Large intestine (tissue), 3 donors: ENCODE data around the gene DEGS2. TPM values are rescaled to one million over a fixed set of nuclear protein-coding genes. Genes with fewer than 3 reads are reported as not detected.

ENCODE experiments used
- DNase-seq, 2 donors: peaks; one replicate each; pipeline versions ENCODE4 v3.0.0 to v3.0.0-alpha.2; 2013
- H3K27ac ChIP-seq: one replicate; pipeline ENCODE4 v1.5.1; 2013; ENCODE audit warnings: low read length
- H3K27me3 ChIP-seq: 2 replicates; pipeline ENCODE4 v1.6.1; 2013; ENCODE audit warnings: low read length; ENCODE audit not compliant: control insufficient read depth, insufficient read depth
- H3K36me3 ChIP-seq: 2 replicates; pipeline ENCODE4 v1.6.1; 2013; ENCODE audit warnings: low read length; ENCODE audit not compliant: control insufficient read depth, insufficient read depth
- H3K4me1 ChIP-seq: one replicate; pipeline ENCODE4 v1.6.1; 2013; ENCODE audit warnings: low read length; ENCODE audit not compliant: control insufficient read depth, insufficient read depth
- H3K4me3 ChIP-seq: one replicate; pipeline ENCODE4 v1.5.1; 2013; ENCODE audit warnings: low read length
- H3K9me3 ChIP-seq: one replicate; pipeline ENCODE4 v1.6.1; 2013; ENCODE audit warnings: mild to moderate bottlenecking, low read depth, low read length, moderate library complexity; ENCODE audit not compliant: control insufficient read depth
- WGBS: methylation state at CpG from one replicate; pipeline ENCODE4 v1.1.5; 2013; ENCODE audit warnings: low lambda C conversion rate; ENCODE audit not compliant: insufficient coverage; 5-methylcytosine and 5-hydroxymethylcytosine counted together
- polyA plus RNA-seq: library from polyadenylated mRNA; unstranded; fragments of 120-200 nt; gene quantifications from one replicate; pipeline ENCODE4 v1.2.1, GENCODE V29; 2013

DEGS2 gene
- polyA plus RNA-seq, 1 donor, result 21.6 TPM

DNA sequence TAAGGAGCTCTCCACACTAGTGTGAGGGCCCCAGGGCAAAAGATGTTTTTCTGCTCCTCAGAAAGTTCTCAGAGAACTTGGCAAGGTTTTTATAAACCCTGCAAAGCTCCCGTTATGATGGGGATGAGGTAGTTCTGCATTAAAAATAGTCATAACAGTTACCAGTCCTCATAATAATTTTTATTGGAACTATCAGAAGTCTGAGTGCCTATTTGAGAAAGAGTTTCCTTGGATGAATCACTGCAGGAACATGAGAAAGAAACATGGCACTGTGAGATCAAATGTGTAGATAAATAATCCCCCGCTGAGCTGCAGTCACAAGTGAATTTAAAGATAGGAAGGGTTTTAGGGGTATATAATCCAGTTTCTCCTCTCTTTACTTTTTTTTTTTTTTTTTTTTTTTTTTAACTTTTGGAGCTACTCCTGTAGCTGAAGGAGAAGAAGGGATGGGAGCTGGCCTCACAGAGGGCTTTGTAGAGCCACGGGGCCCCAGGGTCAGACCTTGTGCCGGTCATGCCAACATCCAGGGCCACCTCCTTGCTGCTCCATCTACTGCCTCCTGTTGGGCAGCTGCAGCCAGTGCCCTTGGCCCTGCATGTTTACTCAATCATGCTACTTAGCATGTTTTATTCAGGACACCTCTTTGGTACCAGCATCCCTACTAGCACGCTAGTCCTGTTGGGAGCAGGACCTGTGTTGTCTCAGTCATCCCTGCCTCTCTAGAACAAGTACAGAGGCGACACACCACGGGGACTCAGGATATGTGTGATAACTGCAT lies 54.7 kb downstream of the DEGS2 start:
- 67% methylated on average over 1 of the region's 7 CpGs for WGBS
- no peaks in the 10 kb centered on the region for H3K27me3 ChIP-seq
- peaks cover 28% of the 10 kb centered on the region for H3K36me3 ChIP-seq
- H3K27ac ChIP-seq, result no peak overlapping the region
- no peak for DNase-seq
- peaks cover 4% of the 10 kb centered on the region for H3K4me1 ChIP-seq
- H3K4me3 ChIP-seq, result no peak overlapping the region
- H3K9me3 ChIP-seq, result no peaks in the 10 kb centered on the region

DNA sequence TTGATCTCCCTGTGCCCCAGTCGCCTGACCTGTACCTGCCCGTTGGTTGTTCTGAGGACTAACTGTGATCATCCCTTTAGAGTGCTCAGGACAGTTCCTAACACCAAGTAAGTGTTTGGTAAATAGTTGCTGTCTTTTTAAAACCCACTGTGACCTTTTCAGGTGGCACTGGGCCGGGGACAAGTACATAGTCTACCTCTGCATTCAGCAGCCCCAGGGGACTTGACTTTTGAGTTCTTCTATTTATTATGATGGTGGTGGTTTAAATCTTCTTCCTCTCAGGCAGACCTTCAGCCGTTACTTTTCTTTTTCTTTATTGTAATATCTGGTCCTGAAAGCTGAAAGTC lies 55.5 kb downstream of the DEGS2 start:
- WGBS, result 100% methylated on average over 1 of the region's 4 CpGs
- Histone ChIP-seq H3K36me3 (peaks cover 22% of the 10 kb centered on the region), H3K4me3 (no peak overlapping the region), H3K27me3 (no peaks in the 10 kb centered on the region), H3K27ac (no peak overlapping the region), H3K4me1 (peaks cover 4% of the 10 kb centered on the region), H3K9me3 (no peaks in the 10 kb centered on the region)
- DNase-seq, result no peak

DNA sequence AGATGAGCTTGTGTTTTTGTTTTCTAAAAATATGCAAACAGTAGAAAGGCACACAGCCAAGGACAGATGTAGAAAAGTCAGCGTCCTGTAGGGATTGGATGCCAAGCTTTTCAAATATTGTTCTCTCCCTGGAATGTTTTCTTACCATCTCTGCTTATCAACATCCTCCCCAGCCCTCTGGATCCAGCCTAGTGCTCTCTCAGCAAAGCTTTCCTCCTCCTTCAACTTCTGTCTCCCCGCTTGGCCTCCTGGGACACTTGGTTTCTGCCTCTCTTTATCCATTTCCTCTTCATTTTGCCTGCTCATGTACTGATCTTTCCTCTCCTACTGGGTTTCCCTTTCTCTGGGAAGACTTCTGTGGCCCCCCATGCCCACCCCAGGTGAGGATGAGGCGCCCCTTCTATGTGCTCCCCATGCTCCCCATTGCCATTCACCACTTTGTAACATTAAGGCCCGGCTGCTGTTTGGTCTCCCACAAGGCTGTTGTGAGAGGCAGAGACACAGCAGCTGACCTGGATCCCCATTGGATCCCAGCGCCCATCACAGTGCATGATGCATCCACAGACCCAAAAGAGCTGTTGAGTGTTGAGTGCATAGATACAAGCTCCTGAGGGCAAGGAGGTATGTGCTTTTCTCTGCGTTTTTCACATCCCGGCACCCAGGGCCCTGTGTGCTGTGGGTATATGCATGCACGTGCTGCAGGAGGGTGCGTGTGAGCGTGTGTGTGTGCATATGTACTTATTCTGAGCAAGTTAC lies 56.0 kb downstream of the DEGS2 start:
- H3K9me3 ChIP-seq, result no peaks in the 10 kb centered on the region
- H3K36me3 ChIP-seq, result peaks cover 23% of the 10 kb centered on the region
- H3K4me3 ChIP-seq, result no peak overlapping the region
- no peaks in the 10 kb centered on the region for H3K27me3 ChIP-seq
- WGBS, result 80% methylated on average over 2 of the region's 10 CpGs
- no peak overlapping the region for H3K27ac ChIP-seq
- DNase-seq, result no peak
- peaks cover 4% of the 10 kb centered on the region for H3K4me1 ChIP-seq

DNA sequence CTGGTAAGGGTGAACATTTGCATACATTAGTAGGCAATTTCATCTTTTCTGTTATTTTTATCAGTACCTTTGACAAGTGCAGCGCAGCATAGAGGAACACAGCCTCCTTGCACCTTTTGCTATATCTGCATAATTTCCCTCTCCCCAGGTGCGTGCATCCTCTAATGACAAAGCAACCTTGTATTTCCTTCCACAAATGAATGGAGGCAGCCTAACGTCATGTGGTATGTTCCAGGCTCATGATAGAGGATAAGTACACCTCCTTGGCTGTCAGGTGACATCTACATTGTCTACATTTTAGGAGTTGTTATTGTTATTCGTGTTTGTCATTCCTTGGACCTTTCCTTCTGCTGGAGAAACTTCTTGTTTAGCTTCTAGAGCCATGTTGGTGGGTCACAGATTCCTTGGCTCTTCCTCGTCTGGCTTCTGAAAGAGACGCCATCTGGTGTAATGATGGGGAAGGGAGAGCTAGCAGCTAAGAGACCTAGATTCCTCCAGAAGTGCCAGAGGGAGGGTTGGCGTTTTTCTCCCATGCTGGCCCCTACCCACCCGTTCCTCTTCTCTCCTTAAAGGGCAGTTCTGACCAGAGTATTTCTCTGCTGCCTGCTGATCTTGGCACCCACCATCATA lies 57.2 kb downstream of the DEGS2 start:
- H3K9me3 ChIP-seq, result no peaks in the 10 kb centered on the region
- H3K27ac ChIP-seq, result no peak overlapping the region
- no peaks in the 10 kb centered on the region for H3K4me1 ChIP-seq
- no CpG with 5 or more reads among the region's 8 CpGs for WGBS
- no peaks in the 10 kb centered on the region for H3K27me3 ChIP-seq
- peaks cover 34% of the 10 kb centered on the region for H3K36me3 ChIP-seq
- no peak overlapping the region for H3K4me3 ChIP-seq
- DNase-seq, result no peak

DNA sequence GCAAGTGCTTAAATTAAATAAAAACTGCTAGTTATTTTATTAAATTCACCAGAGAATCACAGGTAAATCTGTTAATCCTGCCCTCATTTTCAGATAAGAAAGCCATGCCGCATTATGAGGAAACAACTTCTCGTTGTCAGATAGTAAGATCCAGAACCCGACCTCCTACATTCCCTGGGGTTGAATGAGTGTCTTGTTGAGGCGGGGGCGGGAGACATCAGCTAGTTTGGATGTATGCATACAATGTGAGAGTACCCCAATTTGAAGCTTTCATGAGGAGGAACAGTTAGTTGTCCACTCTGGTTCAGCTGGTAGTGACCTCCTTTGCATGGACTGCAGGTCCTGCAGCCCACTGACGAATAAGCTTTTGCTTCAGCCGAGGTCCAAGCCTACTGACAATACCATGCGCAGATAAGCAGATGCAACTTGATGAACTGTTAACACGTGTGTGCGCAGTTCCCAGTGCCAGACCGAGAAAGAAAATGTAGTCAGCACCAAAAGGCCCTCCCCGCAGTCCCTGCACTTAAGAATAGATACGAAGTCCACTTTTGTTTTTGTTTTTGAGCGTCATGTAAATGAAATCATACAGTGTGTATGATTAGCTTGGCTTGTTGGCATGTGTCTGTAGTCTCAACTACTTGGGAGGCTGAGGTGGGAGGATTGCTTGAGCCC lies 59.3 kb downstream of the DEGS2 start:
- H3K4me1 ChIP-seq, result no peaks in the 10 kb centered on the region
- whole genome bisulfite sequencing, result no CpG with 5 or more reads among the region's 14 CpGs
- H3K9me3 ChIP-seq, result no peaks in the 10 kb centered on the region
- DNase-seq, result no peak
- H3K27ac ChIP-seq, result no peak overlapping the region
- H3K27me3 ChIP-seq, result no peaks in the 10 kb centered on the region
- H3K36me3 ChIP-seq, result peaks cover 32% of the 10 kb centered on the region
- H3K4me3 ChIP-seq, result no peak overlapping the region

DNA sequence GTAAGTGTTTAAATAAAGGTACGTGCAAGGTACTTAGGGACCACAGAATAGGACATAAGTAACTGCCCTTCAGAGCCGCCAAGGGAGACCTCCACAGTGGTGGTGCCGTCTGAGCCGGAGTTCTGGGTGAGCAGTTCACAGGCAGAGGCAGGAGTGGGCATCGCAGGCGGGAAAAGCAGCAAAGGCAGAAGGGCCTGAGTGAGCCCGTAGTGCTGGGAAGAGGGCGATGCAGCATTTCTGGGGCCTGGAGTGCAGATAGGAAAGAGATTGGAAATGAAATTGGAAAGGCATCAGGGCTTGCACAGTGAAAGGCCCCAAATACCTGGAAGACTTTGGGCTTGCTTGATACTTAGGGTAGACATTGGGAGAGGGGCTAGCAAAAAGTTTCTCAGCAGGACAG lies 61.3 kb downstream of the DEGS2 start:
- Histone ChIP-seq H3K36me3 (peaks cover 28% of the 10 kb centered on the region), H3K27me3 (no peaks in the 10 kb centered on the region), H3K27ac (no peak overlapping the region), H3K9me3 (no peaks in the 10 kb centered on the region), H3K4me3 (no peak overlapping the region), H3K4me1 (no peaks in the 10 kb centered on the region)
- DNase-seq, result no peak
- no CpG with 5 or more reads among the region's 8 CpGs for WGBS

DNA sequence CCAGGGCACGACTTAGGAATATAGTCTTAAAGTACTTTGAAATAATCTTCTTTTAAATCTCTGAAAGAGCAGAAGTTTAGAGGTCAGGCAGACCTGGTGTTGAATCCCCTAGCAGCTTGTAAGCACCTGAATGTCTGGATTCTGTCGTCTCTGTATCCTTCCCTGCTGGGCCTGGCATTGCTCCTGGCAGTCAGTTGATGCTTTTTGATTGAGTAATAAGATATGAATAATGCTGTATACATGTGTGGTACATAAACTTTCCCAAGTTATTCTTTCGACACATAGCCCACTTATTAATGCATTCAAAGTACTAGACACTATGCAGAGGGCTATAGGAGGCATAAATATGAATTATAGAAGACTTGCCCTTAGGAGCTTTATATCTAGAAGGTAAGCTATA lies 62.8 kb downstream of the DEGS2 start:
- no peak for DNase-seq
- Histone ChIP-seq H3K27ac (no peak overlapping the region), H3K4me3 (no peak overlapping the region), H3K9me3 (no peaks in the 10 kb centered on the region), H3K36me3 (peaks cover 23% of the 10 kb centered on the region), H3K27me3 (no peaks in the 10 kb centered on the region), H3K4me1 (no peaks in the 10 kb centered on the region)
- no CpG with 5 or more reads among the region's 3 CpGs for WGBS

Other genes with a start within 250 kb of the DEGS2 start
- gene EVL, start 94.2 kb downstream of the DEGS2 start, polyA plus RNA-seq, result 119 TPM
- gene YY1, start 79.5 kb upstream of the DEGS2 start, polyA plus RNA-seq, result 74.3 TPM
- gene SLC25A29, start 146.8 kb upstream of the DEGS2 start, polyA plus RNA-seq, result 37.5 TPM
- gene SLC25A47, start 163.7 kb upstream of the DEGS2 start, polyA plus RNA-seq, result 0.37 TPM
- gene WDR25, start 216.8 kb upstream of the DEGS2 start, polyA plus RNA-seq, result 8.4 TPM